ENCODE results near the gene RPGR.

DNA sequence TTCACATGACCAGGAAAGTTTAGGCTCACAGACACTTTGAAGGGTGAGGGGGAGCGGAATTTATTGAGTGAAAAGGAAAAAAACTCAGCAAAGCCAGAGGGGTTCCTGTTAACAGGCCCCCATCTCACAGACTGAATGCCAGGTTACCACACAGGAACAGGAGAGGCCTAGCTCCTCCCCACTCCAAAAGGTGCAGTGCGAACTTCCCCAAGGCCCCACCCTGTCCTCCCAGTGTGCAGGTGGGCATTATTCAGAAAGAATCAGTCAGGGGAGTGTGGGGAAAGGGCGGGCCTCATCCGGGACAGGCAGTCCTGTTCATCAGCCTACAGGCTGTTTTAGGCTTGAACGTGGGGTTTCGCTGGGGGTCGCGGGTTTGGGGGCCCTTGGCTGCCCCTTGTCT lies 29.1 kb upstream of the RPGR start:
- TF ChIP-seq, protein P1, sequence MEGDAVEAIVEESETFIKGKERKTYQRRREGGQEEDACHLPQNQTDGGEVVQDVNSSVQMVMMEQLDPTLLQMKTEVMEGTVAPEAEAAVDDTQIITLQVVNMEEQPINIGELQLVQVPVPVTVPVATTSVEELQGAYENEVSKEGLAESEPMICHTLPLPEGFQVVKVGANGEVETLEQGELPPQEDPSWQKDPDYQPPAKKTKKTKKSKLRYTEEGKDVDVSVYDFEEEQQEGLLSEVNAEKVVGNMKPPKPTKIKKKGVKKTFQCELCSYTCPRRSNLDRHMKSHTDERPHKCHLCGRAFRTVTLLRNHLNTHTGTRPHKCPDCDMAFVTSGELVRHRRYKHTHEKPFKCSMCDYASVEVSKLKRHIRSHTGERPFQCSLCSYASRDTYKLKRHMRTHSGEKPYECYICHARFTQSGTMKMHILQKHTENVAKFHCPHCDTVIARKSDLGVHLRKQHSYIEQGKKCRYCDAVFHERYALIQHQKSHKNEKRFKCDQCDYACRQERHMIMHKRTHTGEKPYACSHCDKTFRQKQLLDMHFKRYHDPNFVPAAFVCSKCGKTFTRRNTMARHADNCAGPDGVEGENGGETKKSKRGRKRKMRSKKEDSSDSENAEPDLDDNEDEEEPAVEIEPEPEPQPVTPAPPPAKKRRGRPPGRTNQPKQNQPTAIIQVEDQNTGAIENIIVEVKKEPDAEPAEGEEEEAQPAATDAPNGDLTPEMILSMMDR (conservative IDR thresholded peaks at IDR 0.05; ENCODE audit: low read depth in 2 of 2): no peak
- TF ChIP-seq POLR2AphosphoS5 (IDR thresholded peaks at IDR 0.05; ENCODE audit: low read depth) (no peak), EZH2phosphoT487 (IDR thresholded peaks at IDR 0.05; ENCODE audit: unreplicated experiment) (no peak), EZH2 (IDR thresholded peaks at IDR 0.05; ENCODE audit: low read depth, unreplicated experiment) (no peak), JUNB (IDR thresholded peaks at IDR 0.05; ENCODE audit: unreplicated experiment) (no peak), CREB1 (CRISPR knock-in tag; IDR thresholded peaks at IDR 0.05; ENCODE audit: low read depth) (no peak), NANOG (IDR thresholded peaks at IDR 0.05; ENCODE audit: borderline replicate concordance) (no peak), ZNF114 (CRISPR knock-in tag; IDR thresholded peaks at IDR 0.05) (no peak), STAT1 (IDR thresholded peaks at IDR 0.05; ENCODE audit: unreplicated experiment) (no peak)
- TF ChIP-seq, protein P2, sequence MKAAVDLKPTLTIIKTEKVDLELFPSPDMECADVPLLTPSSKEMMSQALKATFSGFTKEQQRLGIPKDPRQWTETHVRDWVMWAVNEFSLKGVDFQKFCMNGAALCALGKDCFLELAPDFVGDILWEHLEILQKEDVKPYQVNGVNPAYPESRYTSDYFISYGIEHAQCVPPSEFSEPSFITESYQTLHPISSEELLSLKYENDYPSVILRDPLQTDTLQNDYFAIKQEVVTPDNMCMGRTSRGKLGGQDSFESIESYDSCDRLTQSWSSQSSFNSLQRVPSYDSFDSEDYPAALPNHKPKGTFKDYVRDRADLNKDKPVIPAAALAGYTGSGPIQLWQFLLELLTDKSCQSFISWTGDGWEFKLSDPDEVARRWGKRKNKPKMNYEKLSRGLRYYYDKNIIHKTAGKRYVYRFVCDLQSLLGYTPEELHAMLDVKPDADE (IDR thresholded peaks at IDR 0.05): no peak
- TF ChIP-seq, protein P3, sequence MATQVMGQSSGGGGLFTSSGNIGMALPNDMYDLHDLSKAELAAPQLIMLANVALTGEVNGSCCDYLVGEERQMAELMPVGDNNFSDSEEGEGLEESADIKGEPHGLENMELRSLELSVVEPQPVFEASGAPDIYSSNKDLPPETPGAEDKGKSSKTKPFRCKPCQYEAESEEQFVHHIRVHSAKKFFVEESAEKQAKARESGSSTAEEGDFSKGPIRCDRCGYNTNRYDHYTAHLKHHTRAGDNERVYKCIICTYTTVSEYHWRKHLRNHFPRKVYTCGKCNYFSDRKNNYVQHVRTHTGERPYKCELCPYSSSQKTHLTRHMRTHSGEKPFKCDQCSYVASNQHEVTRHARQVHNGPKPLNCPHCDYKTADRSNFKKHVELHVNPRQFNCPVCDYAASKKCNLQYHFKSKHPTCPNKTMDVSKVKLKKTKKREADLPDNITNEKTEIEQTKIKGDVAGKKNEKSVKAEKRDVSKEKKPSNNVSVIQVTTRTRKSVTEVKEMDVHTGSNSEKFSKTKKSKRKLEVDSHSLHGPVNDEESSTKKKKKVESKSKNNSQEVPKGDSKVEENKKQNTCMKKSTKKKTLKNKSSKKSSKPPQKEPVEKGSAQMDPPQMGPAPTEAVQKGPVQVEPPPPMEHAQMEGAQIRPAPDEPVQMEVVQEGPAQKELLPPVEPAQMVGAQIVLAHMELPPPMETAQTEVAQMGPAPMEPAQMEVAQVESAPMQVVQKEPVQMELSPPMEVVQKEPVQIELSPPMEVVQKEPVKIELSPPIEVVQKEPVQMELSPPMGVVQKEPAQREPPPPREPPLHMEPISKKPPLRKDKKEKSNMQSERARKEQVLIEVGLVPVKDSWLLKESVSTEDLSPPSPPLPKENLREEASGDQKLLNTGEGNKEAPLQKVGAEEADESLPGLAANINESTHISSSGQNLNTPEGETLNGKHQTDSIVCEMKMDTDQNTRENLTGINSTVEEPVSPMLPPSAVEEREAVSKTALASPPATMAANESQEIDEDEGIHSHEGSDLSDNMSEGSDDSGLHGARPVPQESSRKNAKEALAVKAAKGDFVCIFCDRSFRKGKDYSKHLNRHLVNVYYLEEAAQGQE (IDR thresholded peaks at IDR 0.05; ENCODE audit: unreplicated experiment): no peak
- TF ChIP-seq, protein P4, sequence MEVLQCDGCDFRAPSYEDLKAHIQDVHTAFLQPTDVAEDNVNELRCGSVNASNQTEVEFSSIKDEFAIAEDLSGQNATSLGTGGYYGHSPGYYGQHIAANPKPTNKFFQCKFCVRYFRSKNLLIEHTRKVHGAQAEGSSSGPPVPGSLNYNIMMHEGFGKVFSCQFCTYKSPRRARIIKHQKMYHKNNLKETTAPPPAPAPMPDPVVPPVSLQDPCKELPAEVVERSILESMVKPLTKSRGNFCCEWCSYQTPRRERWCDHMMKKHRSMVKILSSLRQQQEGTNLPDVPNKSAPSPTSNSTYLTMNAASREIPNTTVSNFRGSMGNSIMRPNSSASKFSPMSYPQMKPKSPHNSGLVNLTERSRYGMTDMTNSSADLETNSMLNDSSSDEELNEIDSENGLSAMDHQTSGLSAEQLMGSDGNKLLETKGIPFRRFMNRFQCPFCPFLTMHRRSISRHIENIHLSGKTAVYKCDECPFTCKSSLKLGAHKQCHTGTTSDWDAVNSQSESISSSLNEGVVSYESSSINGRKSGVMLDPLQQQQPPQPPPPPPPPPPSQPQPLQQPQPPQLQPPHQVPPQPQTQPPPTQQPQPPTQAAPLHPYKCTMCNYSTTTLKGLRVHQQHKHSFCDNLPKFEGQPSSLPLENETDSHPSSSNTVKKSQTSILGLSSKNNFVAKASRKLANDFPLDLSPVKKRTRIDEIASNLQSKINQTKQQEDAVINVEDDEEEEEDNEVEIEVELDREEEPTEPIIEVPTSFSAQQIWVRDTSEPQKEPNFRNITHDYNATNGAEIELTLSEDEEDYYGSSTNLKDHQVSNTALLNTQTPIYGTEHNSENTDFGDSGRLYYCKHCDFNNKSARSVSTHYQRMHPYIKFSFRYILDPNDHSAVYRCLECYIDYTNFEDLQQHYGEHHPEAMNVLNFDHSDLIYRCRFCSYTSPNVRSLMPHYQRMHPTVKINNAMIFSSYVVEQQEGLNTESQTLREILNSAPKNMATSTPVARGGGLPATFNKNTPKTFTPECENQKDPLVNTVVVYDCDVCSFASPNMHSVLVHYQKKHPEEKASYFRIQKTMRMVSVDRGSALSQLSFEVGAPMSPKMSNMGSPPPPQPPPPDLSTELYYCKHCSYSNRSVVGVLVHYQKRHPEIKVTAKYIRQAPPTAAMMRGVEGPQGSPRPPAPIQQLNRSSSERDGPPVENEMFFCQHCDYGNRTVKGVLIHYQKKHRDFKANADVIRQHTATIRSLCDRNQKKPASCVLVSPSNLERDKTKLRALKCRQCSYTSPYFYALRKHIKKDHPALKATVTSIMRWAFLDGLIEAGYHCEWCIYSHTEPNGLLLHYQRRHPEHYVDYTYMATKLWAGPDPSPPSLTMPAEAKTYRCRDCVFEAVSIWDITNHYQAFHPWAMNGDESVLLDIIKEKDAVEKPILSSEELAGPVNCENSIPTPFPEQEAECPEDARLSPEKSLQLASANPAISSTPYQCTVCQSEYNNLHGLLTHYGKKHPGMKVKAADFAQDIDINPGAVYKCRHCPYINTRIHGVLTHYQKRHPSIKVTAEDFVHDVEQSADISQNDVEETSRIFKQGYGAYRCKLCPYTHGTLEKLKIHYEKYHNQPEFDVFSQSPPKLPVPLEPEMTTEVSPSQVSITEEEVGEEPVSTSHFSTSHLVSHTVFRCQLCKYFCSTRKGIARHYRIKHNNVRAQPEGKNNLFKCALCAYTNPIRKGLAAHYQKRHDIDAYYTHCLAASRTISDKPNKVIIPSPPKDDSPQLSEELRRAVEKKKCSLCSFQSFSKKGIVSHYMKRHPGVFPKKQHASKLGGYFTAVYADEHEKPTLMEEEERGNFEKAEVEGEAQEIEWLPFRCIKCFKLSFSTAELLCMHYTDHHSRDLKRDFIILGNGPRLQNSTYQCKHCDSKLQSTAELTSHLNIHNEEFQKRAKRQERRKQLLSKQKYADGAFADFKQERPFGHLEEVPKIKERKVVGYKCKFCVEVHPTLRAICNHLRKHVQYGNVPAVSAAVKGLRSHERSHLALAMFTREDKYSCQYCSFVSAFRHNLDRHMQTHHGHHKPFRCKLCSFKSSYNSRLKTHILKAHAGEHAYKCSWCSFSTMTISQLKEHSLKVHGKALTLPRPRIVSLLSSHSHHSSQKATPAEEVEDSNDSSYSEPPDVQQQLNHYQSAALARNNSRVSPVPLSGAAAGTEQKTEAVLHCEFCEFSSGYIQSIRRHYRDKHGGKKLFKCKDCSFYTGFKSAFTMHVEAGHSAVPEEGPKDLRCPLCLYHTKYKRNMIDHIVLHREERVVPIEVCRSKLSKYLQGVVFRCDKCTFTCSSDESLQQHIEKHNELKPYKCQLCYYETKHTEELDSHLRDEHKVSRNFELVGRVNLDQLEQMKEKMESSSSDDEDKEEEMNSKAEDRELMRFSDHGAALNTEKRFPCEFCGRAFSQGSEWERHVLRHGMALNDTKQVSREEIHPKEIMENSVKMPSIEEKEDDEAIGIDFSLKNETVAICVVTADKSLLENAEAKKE (CRISPR knock-in tag; IDR thresholded peaks at IDR 0.05): no peak
